Thymus (tissue), 11 donors: Measurements from ENCODE around the gene CETN1. TPM values are rescaled to one million over a fixed set of nuclear protein-coding genes. Genes with fewer than 3 reads are reported as not detected.

Experiments used
- DNase-seq, 9 donors: peaks; one replicate each; pipeline ENCODE4 v3.0.0-alpha.2; 2013; ENCODE audit warnings: low spot score in 9 of 9, low read depth in 6 of 9, missing footprints in 1 of 9
- H3K27ac ChIP-seq, 2 donors: one replicate each; pipeline ENCODE4 v1.5.1; 2013; ENCODE audit warnings: control low read depth in 1 of 2, low read depth in 1 of 2, low read length in 1 of 2, mild to moderate bottlenecking in 1 of 2, moderate library complexity in 1 of 2
- H3K27me3 ChIP-seq, 2 donors: one replicate each; pipeline ENCODE4 v1.5.1; 2013; ENCODE audit warnings: low read length in 1 of 2; ENCODE audit not compliant: control insufficient read depth in 2 of 2, insufficient read depth in 1 of 2
- H3K36me3 ChIP-seq, 2 donors: one replicate each; pipeline ENCODE4 v1.5.1; 2013; ENCODE audit warnings: low read length in 1 of 2, mild to moderate bottlenecking in 1 of 2, moderate library complexity in 1 of 2; ENCODE audit not compliant: control insufficient read depth in 2 of 2, insufficient read depth in 2 of 2
- H3K4me1 ChIP-seq, 2 donors: one replicate each; pipeline ENCODE4 v1.5.1; 2013; ENCODE audit warnings: low read length in 2 of 2; ENCODE audit not compliant: control insufficient read depth in 2 of 2, insufficient read depth in 2 of 2
- H3K4me3 ChIP-seq, 2 donors: one replicate each; pipeline ENCODE4 v1.5.1; 2013; ENCODE audit warnings: low read length in 2 of 2, control low read depth in 1 of 2, mild to moderate bottlenecking in 1 of 2
- H3K9me3 ChIP-seq, 2 donors: one replicate each; pipeline ENCODE4 v1.5.1; 2013; ENCODE audit warnings: low read length in 1 of 2, mild to moderate bottlenecking in 1 of 2; ENCODE audit not compliant: control insufficient read depth in 2 of 2, insufficient read depth in 1 of 2
- WGBS: extraction: QIAGEN DNeasy Blood & Tissue Kit; methylation state at CpG from one replicate; pipeline ENCODE4 v1.1.7; 2013; 5-methylcytosine and 5-hydroxymethylcytosine counted together
- polyA plus RNA-seq: library from polyadenylated mRNA; stranded (reverse); fragments of 200-250 nt; gene quantifications from one replicate; pipeline ENCODE4 v1.2.3, GENCODE V29; 2013
- total RNA-seq: library from RNA; stranded (reverse); fragments of 120-200 nt; gene quantifications from one replicate; pipeline ENCODE4 v1.2.4, GENCODE V29; 2013
- donor health status: healthy.

The CETN1 gene
- total and polyA plus RNA-seq, 2 donors = not detected

DNA sequence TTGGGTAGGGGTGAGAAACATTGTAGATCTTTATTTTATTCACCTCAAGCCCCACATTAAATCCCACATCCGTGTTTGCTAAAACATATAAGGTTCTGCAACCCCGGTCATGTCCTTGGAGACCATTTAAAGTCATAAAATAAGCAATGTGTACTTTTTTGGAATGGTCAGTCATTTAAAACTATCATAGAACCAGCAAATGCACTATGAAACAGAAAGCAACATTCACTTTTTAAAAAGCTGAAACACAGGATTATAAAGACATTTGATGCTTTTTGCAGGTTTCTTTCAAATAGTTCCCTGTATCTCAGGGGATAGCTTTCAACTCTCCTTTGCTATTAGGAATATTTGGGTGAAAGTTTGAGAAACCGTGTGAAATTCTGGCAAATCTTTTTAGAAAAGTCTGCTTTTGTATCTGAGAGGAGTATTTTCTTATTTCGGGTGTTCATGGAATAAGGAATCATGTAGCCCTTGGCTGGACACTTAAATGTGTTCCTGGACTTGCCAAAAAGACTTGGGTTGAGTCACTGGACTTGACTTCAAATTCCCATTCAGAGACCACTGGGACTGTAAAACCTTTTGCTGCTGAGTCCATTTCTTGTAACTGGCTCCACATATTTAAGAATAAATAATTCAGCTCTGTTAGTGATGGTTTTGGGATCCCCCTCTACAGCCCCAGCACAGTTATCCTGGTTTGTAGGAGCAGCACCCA lies 5.9 kb upstream of the CETN1 start:
- Histone ChIP-seq H3K9me3 (no peaks in the 10 kb centered on the region), H3K4me3 (no peak overlapping the region), H3K27me3 (no peaks in the 10 kb centered on the region), H3K36me3 (no peaks in the 10 kb centered on the region), H3K4me1 (no peaks in the 10 kb centered on the region), H3K27ac (no peak overlapping the region)
- WGBS = 88% methylated on average over 4 of the region's 4 CpGs
- no peak for DNase-seq

DNA sequence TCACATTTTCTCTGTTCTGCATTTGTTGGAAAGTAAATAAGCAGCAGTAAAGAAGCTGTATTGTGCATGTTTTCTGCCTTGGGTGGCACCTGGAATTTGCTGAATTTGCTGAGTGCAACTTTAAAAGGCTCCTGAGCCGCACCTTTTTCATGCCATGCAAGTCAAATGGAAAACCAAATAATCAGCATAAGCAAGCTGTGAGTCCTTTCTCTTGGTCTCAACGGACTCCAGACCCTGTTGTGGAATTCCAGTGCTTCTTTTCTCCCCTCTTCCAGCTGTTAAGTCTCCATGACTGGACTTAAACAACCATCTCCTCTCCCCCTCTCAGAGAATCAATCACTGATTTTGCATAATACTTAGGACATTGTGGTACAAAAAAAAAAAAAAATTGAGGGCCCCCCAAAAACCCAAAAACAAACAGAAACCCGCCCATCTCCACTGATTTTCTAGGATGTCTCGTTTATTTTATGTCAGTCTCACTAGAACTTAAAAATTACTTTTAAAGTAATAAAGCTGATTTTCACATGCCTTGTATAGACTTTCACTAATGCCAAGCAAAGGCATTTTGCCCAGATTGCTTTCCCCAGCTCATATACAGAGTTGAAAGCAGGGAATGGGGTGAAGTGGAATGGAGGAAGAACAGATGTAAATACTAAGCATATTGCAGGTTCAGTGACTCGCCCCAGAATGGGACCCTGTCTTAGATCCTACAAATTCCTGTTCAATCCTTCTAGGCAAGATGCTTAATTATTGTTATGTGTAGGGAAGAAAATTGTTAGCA lies 5.1 kb upstream of the CETN1 start:
- Histone ChIP-seq H3K4me1 (no peaks in the 10 kb centered on the region), H3K36me3 (no peaks in the 10 kb centered on the region), H3K27ac (no peak overlapping the region), H3K4me3 (no peak overlapping the region), H3K27me3 (no peaks in the 10 kb centered on the region), H3K9me3 (no peaks in the 10 kb centered on the region)
- DNase-seq = no peak
- WGBS = 73% methylated on average over 5 of the region's 5 CpGs

GRCh38 chr18:576924-577323 lies 3.3 kb upstream of the CETN1 start:
- H3K27me3 ChIP-seq = no peaks in the 10 kb centered on the region
- H3K4me1 ChIP-seq = no peaks in the 10 kb centered on the region
- H3K4me3 ChIP-seq = no peak overlapping the region
- 98% methylated on average over 9 of the region's 9 CpGs for whole genome bisulfite sequencing
- H3K36me3 ChIP-seq = no peaks in the 10 kb centered on the region
- DNase-seq = no peak
- H3K9me3 ChIP-seq = no peaks in the 10 kb centered on the region
- no peak overlapping the region for H3K27ac ChIP-seq

DNA sequence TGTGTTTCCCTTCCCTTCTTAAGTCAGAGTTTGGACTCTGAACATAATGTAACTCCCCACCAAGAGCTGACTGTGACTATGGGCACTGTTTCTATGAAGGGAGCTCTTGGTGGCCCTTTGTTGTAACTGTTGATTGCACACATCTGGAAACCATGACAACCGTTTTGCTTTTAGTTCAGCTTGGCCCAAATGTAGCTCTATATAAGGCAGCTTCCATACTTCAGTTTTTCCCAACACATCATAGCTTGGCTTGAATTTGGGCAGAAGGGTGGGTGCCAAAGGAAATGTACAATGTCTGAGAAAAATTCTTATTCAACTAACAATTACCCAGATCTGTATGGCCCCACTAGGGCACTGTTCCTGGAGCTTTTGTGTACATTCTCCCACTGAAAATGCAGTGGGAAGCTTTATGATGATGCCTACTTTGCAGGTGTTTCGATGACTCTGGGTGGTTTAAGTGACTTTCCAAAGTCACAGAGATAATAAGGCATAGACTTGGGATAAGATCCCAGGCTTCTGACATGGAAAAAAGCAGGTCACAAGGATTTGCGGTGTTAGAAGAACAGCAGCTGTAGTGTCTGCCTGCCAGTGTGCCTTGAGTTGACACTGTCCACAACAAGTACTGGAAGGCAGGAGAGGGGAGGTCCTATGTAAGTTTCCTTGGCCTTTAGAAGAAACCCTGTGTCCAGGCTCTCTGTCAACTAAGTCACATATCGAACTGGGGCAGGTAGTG lies 2.4 kb upstream of the CETN1 start:
- WGBS = 95% methylated on average over 4 of the region's 4 CpGs
- H3K4me3 ChIP-seq = no peak overlapping the region

GRCh38 chr18:579238-579637 lies 942 bp upstream of the CETN1 start:
- Histone ChIP-seq H3K4me3 (no peak overlapping the region), H3K9me3 (no peaks in the 10 kb centered on the region), H3K27ac (no peak overlapping the region), H3K36me3 (no peaks in the 10 kb centered on the region), H3K4me1 (no peaks in the 10 kb centered on the region), H3K27me3 (no peaks in the 10 kb centered on the region)
- WGBS = 97% methylated on average over 1 of the region's 1 CpG
- DNase-seq = no peak

More for the DNA sequence above, 2.4 kb upstream of the CETN1 start:
- H3K4me1 ChIP-seq = no peaks in the 10 kb centered on the region
- H3K9me3 ChIP-seq = no peaks in the 10 kb centered on the region
- H3K27me3 ChIP-seq = no peaks in the 10 kb centered on the region
- H3K27ac ChIP-seq = no peak overlapping the region
- no peak for DNase-seq
- no peaks in the 10 kb centered on the region for H3K36me3 ChIP-seq

DNA sequence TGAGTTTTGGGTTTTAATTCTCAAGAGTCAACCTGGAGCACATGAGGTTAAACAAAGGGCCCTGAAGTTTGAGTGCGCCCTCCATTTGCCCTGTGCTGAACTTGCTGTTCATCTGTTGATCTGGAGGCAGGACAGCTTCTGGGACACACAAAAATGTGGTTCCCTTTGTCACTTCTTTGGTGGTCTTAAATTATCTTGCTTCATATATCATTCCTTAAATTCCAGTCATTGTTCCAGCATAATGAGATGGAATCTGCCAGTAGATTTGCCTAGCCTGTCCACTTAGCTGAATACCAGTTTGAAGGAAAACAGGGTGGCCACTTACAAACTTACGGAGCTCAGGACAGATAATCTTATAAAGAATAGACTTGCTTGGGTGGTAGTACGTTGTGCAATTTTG lies 916 bp downstream of the CETN1 start:
- 94% methylated on average over 3 of the region's 3 CpGs for WGBS

GRCh38 chr18:582465-582864 lies 2.3 kb downstream of the CETN1 start:
- H3K9me3 ChIP-seq = no peaks in the 10 kb centered on the region
- WGBS = 94% methylated on average over 3 of the region's 3 CpGs
- H3K27ac ChIP-seq = no peak overlapping the region
- no peak for DNase-seq
- no peaks in the 10 kb centered on the region for H3K36me3 ChIP-seq
- H3K4me3 ChIP-seq = no peak overlapping the region
- H3K27me3 ChIP-seq = no peaks in the 10 kb centered on the region
- no peaks in the 10 kb centered on the region for H3K4me1 ChIP-seq

More for the DNA sequence above, 916 bp downstream of the CETN1 start:
- Histone ChIP-seq H3K4me1 (no peaks in the 10 kb centered on the region), H3K27me3 (no peaks in the 10 kb centered on the region), H3K27ac (no peak overlapping the region), H3K4me3 (no peak overlapping the region), H3K36me3 (no peaks in the 10 kb centered on the region), H3K9me3 (no peaks in the 10 kb centered on the region)
- DNase-seq = no peak

- H3K4me3 ChIP-seq = no peak overlapping the region
- peaks cover 3 to 14% of the 10 kb centered on the region in 2 donors for H3K27me3 ChIP-seq
- H3K4me1 ChIP-seq = peaks cover 0 to 5% of the 10 kb centered on the region in 2 donors
- peaks cover 0 to 5% of the 10 kb centered on the region in 2 donors for H3K9me3 ChIP-seq
- 95% methylated on average over 4 of the region's 4 CpGs for WGBS
- no peak for DNase-seq
- no peak overlapping the region for H3K27ac ChIP-seq
- H3K36me3 ChIP-seq = no peaks in the 10 kb centered on the region
Observed at GRCh38 chr18:595068-595467, 14.9 kb downstream of the CETN1 start.

- WGBS = 94% methylated on average over 1 of the region's 1 CpG
- DNase-seq = no peak
- no peak overlapping the region for H3K27ac ChIP-seq
- peaks cover 0 to 5% of the 10 kb centered on the region in 2 donors for H3K9me3 ChIP-seq
- peaks cover 0 to 5% of the 10 kb centered on the region in 2 donors for H3K4me1 ChIP-seq
- no peaks in the 10 kb centered on the region for H3K36me3 ChIP-seq
- no peak overlapping the region for H3K4me3 ChIP-seq
- H3K27me3 ChIP-seq = peaks cover 3 to 14% of the 10 kb centered on the region in 2 donors
Observed at GRCh38 chr18:595571-595970, 15.4 kb downstream of the CETN1 start.
